HG02938 (cell line): Measurements from ENCODE around the gene COG1.

Experiments used
- ATAC-seq: cut with Tn5 transposase; IDR thresholded peaks from one replicate; pipeline ENCODE4 v1.9.1; 2021; ENCODE audit warnings: mild to moderate bottlenecking, moderate library complexity; ENCODE audit not compliant: unreplicated experiment

The COG1 gene

GRCh38 chr17:73227944-73228343, 35.1 kb downstream of the COG1 start:
- ATAC-seq, result no peak

GRCh38 chr17:73228748-73229236, 35.9 kb downstream of the COG1 start:
- no peak for ATAC-seq

GRCh38 chr17:73230088-73230487, 37.2 kb downstream of the COG1 start:
- no peak for ATAC-seq

GRCh38 chr17:73231395-73231794, 38.5 kb downstream of the COG1 start:
- ATAC-seq, result no peak

- peak; percentile 72 for ATAC-seq
These were observed 39.2 kb downstream of the COG1 start for GRCh38 chr17:73231841-73232586.

GRCh38 chr17:73232587-73233373, 39.9 kb downstream of the COG1 start:
- no peak for ATAC-seq

GRCh38 chr17:73234736-73235135, 41.9 kb downstream of the COG1 start:
- ATAC-seq, result no peak

GRCh38 chr17:73237714-73238113, 44.9 kb downstream of the COG1 start:
- ATAC-seq, result no peak

GRCh38 chr17:73240561-73240960, 47.7 kb downstream of the COG1 start:
- no peak for ATAC-seq

GRCh38 chr17:73247726-73248125, 54.9 kb downstream of the COG1 start:
- ATAC-seq, result no peak

GRCh38 chr17:73248532-73248931, 55.7 kb downstream of the COG1 start:
- ATAC-seq, result no peak

- ATAC-seq, result no peak
These were observed 56.8 kb downstream of the COG1 start for GRCh38 chr17:73249700-73250099.

- ATAC-seq, result no peak
These were observed 58.2 kb downstream of the COG1 start for GRCh38 chr17:73250851-73251640.

- ATAC-seq, result no peak
These were observed 59.0 kb downstream of the COG1 start for GRCh38 chr17:73251871-73252270.

- ATAC-seq, result peak; percentile 70
These were observed 62.9 kb downstream of the COG1 start for GRCh38 chr17:73255671-73256181.

- ATAC-seq, result no peak
These were observed 63.4 kb downstream of the COG1 start for GRCh38 chr17:73256220-73256619.

- ATAC-seq, result no peak
These were observed 64.7 kb downstream of the COG1 start for GRCh38 chr17:73257516-73257915.
